GM21723 (cell line): ENCODE data around the gene ARHGAP15.

Source experiments
- ATAC-seq: cut with Tn5 transposase; IDR thresholded peaks from one replicate; pipeline ENCODE4 v1.9.1; 2021; ENCODE audit warnings: mild to moderate bottlenecking, moderate library complexity; ENCODE audit not compliant: unreplicated experiment

The ARHGAP15 gene

GRCh38 chr2:143477714-143478443, 348.7 kb downstream of the ARHGAP15 start:
- no peak for ATAC-seq

GRCh38 chr2:143480086-143480485, 350.9 kb downstream of the ARHGAP15 start:
- ATAC-seq, result no peak

GRCh38 chr2:143480601-143481236, 351.5 kb downstream of the ARHGAP15 start:
- ATAC-seq, result no peak

- ATAC-seq, result no peak
Observed at GRCh38 chr2:143481237-143481623, 352.0 kb downstream of the ARHGAP15 start.

GRCh38 chr2:143481733-143482132, 352.5 kb downstream of the ARHGAP15 start:
- ATAC-seq, result no peak

- no peak for ATAC-seq
Observed at GRCh38 chr2:143482316-143482715, 353.1 kb downstream of the ARHGAP15 start.

GRCh38 chr2:143482771-143483170, 353.6 kb downstream of the ARHGAP15 start:
- ATAC-seq, result no peak

- ATAC-seq, result no peak
Observed at GRCh38 chr2:143486976-143487375, 357.8 kb downstream of the ARHGAP15 start.

- no peak for ATAC-seq
Observed at GRCh38 chr2:143489145-143489544, 359.9 kb downstream of the ARHGAP15 start.

GRCh38 chr2:143491131-143491530, 361.9 kb downstream of the ARHGAP15 start:
- no peak for ATAC-seq

GRCh38 chr2:143493339-143493738, 364.1 kb downstream of the ARHGAP15 start:
- ATAC-seq, result no peak

GRCh38 chr2:143497726-143498125, 368.5 kb downstream of the ARHGAP15 start:
- ATAC-seq, result no peak

- no peak for ATAC-seq
Observed at GRCh38 chr2:143498496-143498895, 369.3 kb downstream of the ARHGAP15 start.

- ATAC-seq, result no peak
Observed at GRCh38 chr2:143499061-143499460, 369.8 kb downstream of the ARHGAP15 start.

- ATAC-seq, result no peak
Observed at GRCh38 chr2:143501106-143501676, 372.0 kb downstream of the ARHGAP15 start.

GRCh38 chr2:143503280-143503679, 374.1 kb downstream of the ARHGAP15 start:
- no peak for ATAC-seq

- ATAC-seq, result no peak
Observed at GRCh38 chr2:143504397-143504796, 375.2 kb downstream of the ARHGAP15 start.

- no peak for ATAC-seq
Observed at GRCh38 chr2:143505542-143505941, 376.3 kb downstream of the ARHGAP15 start.

- ATAC-seq, result peak; percentile 60
Observed at GRCh38 chr2:143513081-143513480, 383.9 kb downstream of the ARHGAP15 start.

GRCh38 chr2:143514413-143514812, 385.2 kb downstream of the ARHGAP15 start:
- ATAC-seq, result no peak

GRCh38 chr2:143515318-143515717, 386.1 kb downstream of the ARHGAP15 start:
- no peak for ATAC-seq

- no peak for ATAC-seq
Observed at GRCh38 chr2:143519521-143519920, 390.3 kb downstream of the ARHGAP15 start.
